Measurements from ENCODE around the gene MAPRE2.

DNA sequence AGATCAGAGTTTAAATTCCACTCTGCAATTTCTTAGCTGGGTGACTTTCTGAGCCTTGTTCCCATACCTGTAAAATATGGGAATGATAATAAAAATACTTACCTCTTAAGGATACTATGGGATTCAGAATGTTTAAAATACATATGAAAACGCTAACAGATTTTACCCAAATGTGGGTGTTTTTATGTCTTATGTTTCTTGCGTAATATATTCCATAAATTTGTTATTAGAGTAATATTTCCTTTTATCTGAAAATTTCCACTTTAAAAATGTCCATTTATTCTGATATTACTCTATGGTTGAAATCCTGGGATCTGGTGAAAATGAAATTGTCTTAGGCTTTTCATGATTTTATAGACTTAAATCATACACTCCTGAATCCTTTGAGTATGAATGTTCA, 45.5 kb downstream of the MAPRE2 start:
- TF ChIP-seq YY1 (IDR thresholded peaks at IDR 0.05; ENCODE audit: insufficient read depth, insufficient read length) (no peak), ZNF274 (IDR thresholded peaks at IDR 0.05; ENCODE audit: low read depth, low read length) (no peak), SUZ12 (IDR thresholded peaks at IDR 0.05; ENCODE audit: extremely low read depth, insufficient read depth, insufficient read length) (no peak)

Measured in NT2/D1 (cell line).